OCI-LY3 (cell line): ENCODE data around the gene TET2.

Experiments used
- H2AFZ ChIP-seq: fragments of 200-600, 300-600 bp; shearing (Covaris generic); 2 replicates; pipeline ENCODE4 v1.6.0; 2014; ENCODE audit warnings: antibody characterized with exemption, low read depth, low read length
- H3K27ac ChIP-seq: fragments of 200-600, 300-600 bp; sonication (generic); 2 replicates; pipeline ENCODE4 v1.5.1; 2014; ENCODE audit warnings: mild to moderate bottlenecking, low read length, moderate library complexity, mixed read lengths
- H3K27me3 ChIP-seq: fragments of 200-600, 300-600 bp; sonication (generic); 2 replicates; pipeline ENCODE4 v1.6.1; 2014; ENCODE audit warnings: low read depth, low read length, mixed read lengths
- H3K36me3 ChIP-seq: fragments of 200-600, 300-600 bp; sonication (generic); replicated peaks from 2 replicates; pipeline ENCODE3; 2014; ENCODE audit warnings: low read depth, low read length, mixed read lengths
- H3K4me1 ChIP-seq: fragments of 300-600, 200-600 bp; sonication (generic); 2 replicates; pipeline ENCODE4 v1.6.1; 2014; ENCODE audit warnings: low read length, mixed read lengths
- H3K4me2 ChIP-seq: fragments of 200-600, 300-600 bp; sonication (generic); 2 replicates; pipeline ENCODE4 v1.6.1; 2014; ENCODE audit warnings: low read length, mixed read lengths
- H3K4me3 ChIP-seq: fragments of 300-600, 200-600 bp; sonication (generic); 2 replicates; pipeline ENCODE4 v1.5.1; 2014; ENCODE audit warnings: antibody characterized with exemption, mild to moderate bottlenecking, low read length, moderate library complexity
- H3K79me2 ChIP-seq: fragments of 300-600, 200-600 bp; shearing (Covaris generic); 2 replicates; pipeline ENCODE4 v1.6.1; 2014; ENCODE audit warnings: mild to moderate bottlenecking, low read length, mixed read lengths
- H3K9ac ChIP-seq: fragments of 300-600, 200-600 bp; shearing (Covaris generic); 2 replicates; pipeline ENCODE4 v1.6.0; 2014; ENCODE audit warnings: mild to moderate bottlenecking, low read length, moderate library complexity
- H3K9me3 ChIP-seq: fragments of 200-600, 300-600 bp; shearing (Covaris generic); 2 replicates; pipeline ENCODE4 v1.6.1; 2014; ENCODE audit warnings: low read length, mixed read lengths; ENCODE audit not compliant: insufficient read depth
- H4K20me1 ChIP-seq: fragments of 200-600, 300-600 bp; sonication (generic); 2 replicates; pipeline ENCODE4 v1.6.1; 2016; ENCODE audit warnings: low read length, mixed read lengths; ENCODE audit not compliant: insufficient read depth
- CTCF ChIP-seq: fragments of 200-600, 300-600 bp; sonication (generic); IDR thresholded peaks from 2 replicates; pipeline ENCODE4 v1.5.1; 2014; ENCODE audit warnings: antibody characterized with exemption, low read length, low read depth
- EZH2phosphoT487 ChIP-seq: fragments of 200-600 bp; shearing (Covaris generic); IDR thresholded peaks from 2 replicates; pipeline ENCODE4 v1.6.1; 2018; ENCODE audit warnings: antibody characterized with exemption, mixed run types, low read depth

The TET2 gene

DNA sequence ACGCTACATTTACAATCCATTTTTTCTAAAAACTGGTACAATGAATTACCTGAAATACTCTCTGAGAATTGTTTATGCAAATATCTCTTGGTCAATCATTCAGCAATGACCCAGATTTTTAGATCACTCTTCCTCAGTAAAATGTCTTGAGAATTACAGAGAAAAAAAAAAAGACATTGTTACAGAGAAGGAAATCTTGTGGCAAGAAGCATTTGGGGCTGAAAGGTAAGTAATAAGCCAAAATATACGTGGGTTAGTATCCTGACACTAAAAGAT, 19.6 kb upstream of the TET2 start:
- no peaks in the 10 kb centered on the region for H3K9me3 ChIP-seq
- no peaks in the 10 kb centered on the region for H4K20me1 ChIP-seq
- no peak overlapping the region for H3K4me2 ChIP-seq
- no peaks in the 10 kb centered on the region for H3K27me3 ChIP-seq
- no peak overlapping the region for H2AFZ ChIP-seq
- H3K9ac ChIP-seq = no peak overlapping the region
- no peak overlapping the region for H3K27ac ChIP-seq
- TF ChIP-seq EZH2phosphoT487 (no peak), CTCF (no peak)
- H3K79me2 ChIP-seq = no peaks in the 10 kb centered on the region
- no peaks in the 10 kb centered on the region for H3K36me3 ChIP-seq
- peaks cover 10% of the 10 kb centered on the region for H3K4me1 ChIP-seq
- H3K4me3 ChIP-seq = no peak overlapping the region

DNA sequence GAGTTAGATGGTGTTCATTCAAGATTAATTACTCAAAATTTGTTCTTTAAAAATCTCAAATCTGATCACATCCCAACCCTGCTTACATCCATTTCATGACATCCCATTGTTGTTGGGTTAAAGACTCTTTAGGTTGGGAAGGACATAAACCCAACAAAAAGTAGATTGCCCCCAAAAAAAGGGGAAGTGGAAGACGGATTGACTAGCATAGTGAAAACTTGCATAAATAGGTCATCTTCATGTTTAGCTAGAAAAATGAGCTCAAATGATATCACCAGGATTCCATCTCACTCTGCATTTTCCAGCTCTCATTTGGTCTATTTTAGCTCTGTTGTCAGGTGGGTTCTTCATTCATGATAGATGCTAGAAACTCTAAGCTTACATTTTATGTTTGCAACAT, 18.5 kb upstream of the TET2 start:
- Histone ChIP-seq H3K4me3 (no peak overlapping the region), H4K20me1 (no peaks in the 10 kb centered on the region), H3K79me2 (no peaks in the 10 kb centered on the region), H3K9me3 (no peaks in the 10 kb centered on the region), H3K4me1 (peaks cover 10% of the 10 kb centered on the region), H3K4me2 (peak overlapping the region; percentile 15), H2AFZ (no peak overlapping the region), H3K36me3 (no peaks in the 10 kb centered on the region), H3K27me3 (no peaks in the 10 kb centered on the region), H3K27ac (no peak overlapping the region), H3K9ac (no peak overlapping the region)
- no peak for TF ChIP-seq CTCF
- no peak for TF ChIP-seq EZH2phosphoT487

DNA sequence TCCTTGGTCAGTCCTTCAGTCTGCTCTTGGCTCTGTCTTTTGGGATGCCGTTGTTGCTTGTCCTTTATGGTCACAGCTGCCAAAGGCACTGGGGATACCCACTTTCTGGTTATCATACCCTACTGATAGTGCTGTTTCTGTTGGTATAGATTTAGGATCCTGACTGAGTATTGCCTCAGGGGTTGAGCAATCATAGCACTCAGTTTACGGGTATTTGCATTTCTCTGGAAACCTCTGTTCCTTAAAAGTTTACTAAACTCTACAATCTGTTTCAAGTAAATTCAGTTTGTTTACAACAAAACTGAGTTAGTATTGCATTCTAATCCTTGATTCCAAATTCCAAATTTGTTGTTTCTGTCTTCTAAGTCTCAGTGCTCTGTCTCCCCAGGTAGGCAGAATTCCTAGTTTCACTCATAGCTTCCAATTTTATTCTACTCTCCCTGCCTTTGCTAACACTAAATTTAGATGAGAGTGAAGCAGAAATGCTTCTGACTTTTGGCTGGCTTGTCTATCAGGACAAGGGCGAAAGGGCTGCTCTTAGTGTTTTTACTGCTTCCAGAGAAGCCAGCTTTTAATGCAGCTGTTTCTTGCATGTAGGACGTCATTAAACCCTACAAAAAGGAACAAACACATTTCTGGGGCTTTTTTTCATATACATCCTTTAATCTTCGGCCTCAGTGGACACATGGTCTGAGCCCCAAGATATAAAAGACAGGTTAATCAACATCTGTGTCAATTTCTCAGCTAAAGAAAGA, 17.2 kb upstream of the TET2 start:
- Histone ChIP-seq H4K20me1 (no peaks in the 10 kb centered on the region), H3K36me3 (no peaks in the 10 kb centered on the region), H3K9ac (no peak overlapping the region), H3K9me3 (no peaks in the 10 kb centered on the region), H3K27ac (no peak overlapping the region), H3K4me1 (peaks cover 10% of the 10 kb centered on the region), H3K79me2 (no peaks in the 10 kb centered on the region), H3K4me2 (no peak overlapping the region), H3K4me3 (no peak overlapping the region), H3K27me3 (no peaks in the 10 kb centered on the region), H2AFZ (no peak overlapping the region)
- TF ChIP-seq EZH2phosphoT487 (no peak), CTCF (no peak)

DNA sequence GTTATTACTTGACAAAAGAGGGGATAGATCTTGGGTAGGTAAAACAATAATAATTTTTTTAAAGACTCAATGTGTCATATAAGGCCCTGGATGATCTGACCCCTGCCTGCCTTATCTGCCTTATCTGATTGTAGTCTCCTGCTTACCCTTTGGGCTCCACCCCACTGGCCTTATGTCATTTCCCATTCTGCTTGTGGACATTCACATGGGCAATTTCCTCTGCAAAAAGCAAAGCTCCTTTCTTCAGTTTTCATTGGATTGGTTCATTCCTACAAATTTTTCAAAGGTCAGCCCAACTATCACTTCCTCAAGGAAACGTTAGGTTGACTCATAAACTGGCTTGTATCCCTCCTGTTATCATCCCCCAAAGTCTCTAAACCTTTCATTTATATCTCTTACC, 15.7 kb upstream of the TET2 start:
- H3K27ac ChIP-seq = no peak overlapping the region
- H3K79me2 ChIP-seq = no peaks in the 10 kb centered on the region
- H3K9me3 ChIP-seq = no peaks in the 10 kb centered on the region
- H3K27me3 ChIP-seq = no peaks in the 10 kb centered on the region
- peaks cover 16% of the 10 kb centered on the region for H3K4me1 ChIP-seq
- no peak for TF ChIP-seq EZH2phosphoT487
- TF ChIP-seq CTCF = no peak
- no peak overlapping the region for H3K9ac ChIP-seq
- H3K4me2 ChIP-seq = no peak overlapping the region
- H4K20me1 ChIP-seq = no peaks in the 10 kb centered on the region
- H2AFZ ChIP-seq = no peak overlapping the region
- H3K36me3 ChIP-seq = no peaks in the 10 kb centered on the region
- H3K4me3 ChIP-seq = no peak overlapping the region
